HG02840 (cell line): Measurements from ENCODE around the gene CUX1.
"Not testable (repeated sequence)": the region's sequence is repeated elsewhere in the genome, so short reads cannot be mapped to it uniquely, and the experiment has no call there.

Experiments used
- ATAC-seq: cut with Tn5 transposase; IDR thresholded peaks from one replicate; pipeline ENCODE4 v1.9.1; 2021; ENCODE audit warnings: mild to moderate bottlenecking, moderate library complexity, moderate number of reproducible peaks; ENCODE audit not compliant: unreplicated experiment, low FRiP score

CUX1 gene

GRCh38 chr7:102287111-102287980, 469.9 kb downstream of the CUX1 start:
- ATAC-seq: no peak

DNA sequence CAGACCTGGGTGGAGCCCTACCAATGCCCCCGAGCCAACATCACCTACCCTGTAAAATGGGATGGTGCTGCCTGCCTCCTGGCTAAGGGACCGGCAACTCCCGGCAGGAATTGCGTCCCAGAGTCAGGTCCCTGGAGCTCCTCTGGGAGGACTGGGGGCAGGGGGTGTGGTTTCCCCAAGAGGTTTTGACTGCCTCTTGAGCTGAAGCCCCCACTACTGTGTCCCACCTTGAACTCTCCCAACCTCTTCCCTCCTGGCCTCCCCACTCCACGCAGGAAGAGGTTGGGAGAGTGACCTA, 470.5 kb downstream of the CUX1 start:
- no peak for ATAC-seq

DNA sequence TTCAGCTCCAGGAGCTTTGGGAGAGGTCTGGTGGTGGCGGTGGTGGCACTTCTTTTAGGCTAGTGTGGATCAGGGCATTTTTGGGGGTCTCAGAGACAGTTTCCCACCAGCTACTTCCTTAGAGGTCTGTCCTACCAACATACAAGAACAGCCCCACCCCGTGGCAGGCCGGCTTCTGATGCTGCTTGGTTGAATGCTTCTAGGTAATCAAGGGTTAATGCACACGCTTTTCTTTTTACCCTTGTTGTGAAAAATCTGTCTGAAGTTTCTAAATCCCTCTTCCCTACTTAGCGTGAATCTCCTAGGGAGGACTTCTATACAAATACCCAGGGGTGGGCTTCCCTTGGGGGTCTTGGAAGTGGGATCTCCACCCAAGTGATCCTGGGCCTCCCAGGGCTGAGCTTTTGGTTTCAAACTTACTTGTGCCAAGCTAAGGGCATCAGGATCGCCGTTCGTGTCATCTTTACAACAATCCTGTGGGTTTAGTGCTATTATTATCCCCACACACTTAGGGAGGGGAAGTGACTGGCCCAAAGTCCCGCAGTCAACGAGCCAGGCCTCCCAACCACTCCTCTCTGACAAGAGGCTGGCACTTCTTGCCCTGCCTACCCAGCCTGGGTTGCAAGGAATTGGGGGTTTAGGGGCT, 471.0 kb downstream of the CUX1 start:
- no peak for ATAC-seq

DNA sequence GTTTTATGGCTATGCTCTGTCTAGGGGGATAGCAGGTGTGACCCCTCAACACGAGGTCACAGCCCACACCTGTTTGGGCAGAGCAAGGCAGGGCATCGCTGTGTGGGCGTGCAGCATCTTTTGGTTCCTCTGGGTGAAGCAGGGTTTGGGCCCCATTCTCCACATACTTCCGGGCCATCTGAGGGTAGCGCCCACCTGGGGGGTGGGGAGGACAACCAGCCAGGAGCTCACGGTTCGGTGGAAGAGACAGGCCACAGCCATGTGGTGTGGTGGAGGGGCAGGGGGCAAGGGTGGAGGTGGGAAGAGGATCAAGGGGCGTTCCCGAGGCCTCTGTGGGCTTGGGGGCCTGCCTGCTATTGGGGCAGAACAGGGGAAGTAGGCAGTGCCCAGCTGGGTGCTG, 471.6 kb downstream of the CUX1 start:
- no peak for ATAC-seq

DNA sequence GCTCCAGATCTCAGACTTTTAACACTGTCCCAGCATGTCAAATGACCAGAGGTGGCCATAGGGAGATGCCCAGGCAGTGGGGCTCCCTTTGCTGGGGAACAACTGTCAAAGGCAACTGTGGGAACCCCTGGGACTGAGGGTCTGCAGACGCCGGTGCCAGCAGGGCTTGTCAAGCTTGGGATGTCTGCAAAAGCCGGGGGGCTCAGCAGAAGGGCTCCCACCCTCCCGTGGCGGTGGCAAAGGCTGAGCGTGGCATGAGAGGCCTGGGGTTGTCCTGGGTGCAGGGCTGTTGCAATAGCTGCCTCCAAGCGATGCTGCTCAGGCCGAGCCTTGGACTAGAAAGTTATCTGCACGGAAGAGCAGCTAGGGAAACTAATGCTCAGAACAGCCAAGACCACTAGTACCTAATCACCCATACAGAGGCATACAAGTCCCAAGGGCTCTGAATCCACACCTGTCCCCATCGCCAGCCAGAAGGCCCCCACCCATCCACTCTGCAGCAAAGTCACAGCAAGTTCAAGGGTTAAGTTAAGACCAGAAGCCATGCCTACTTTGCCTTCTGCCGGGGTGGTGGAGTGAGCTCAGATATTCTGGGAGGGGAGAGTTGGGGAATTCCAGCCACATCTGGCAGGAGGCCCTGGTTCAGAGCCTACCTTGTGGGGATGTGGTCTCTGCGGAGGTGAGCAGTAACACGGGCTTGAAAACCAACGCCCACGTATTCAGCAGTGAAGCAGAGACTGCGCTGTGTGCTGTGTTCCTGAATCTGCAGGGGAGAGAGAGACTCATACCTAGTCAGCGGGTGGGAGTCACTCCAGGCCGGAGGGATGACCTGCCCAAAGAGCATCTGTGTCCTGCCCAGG, 473.9 kb downstream of the CUX1 start:
- no peak for ATAC-seq

DNA sequence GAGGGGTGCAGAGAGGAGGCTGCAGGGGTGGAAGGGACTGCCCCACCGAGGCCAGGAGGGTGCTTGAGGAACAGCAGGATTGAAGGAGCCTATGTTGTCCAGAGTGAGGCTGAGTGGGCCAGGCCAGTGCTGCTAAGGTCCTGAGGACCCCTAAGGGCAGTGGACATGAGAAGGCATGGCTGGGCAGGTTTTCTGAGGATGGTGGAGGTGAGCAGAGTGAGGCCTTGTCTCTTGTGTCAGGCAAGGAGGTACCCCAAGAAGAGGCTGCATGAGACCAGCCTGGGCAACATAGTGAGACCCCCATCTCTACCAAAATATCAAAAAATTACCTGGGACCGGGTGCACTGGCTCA, 474.5 kb downstream of the CUX1 start:
- ATAC-seq: no peak

DNA sequence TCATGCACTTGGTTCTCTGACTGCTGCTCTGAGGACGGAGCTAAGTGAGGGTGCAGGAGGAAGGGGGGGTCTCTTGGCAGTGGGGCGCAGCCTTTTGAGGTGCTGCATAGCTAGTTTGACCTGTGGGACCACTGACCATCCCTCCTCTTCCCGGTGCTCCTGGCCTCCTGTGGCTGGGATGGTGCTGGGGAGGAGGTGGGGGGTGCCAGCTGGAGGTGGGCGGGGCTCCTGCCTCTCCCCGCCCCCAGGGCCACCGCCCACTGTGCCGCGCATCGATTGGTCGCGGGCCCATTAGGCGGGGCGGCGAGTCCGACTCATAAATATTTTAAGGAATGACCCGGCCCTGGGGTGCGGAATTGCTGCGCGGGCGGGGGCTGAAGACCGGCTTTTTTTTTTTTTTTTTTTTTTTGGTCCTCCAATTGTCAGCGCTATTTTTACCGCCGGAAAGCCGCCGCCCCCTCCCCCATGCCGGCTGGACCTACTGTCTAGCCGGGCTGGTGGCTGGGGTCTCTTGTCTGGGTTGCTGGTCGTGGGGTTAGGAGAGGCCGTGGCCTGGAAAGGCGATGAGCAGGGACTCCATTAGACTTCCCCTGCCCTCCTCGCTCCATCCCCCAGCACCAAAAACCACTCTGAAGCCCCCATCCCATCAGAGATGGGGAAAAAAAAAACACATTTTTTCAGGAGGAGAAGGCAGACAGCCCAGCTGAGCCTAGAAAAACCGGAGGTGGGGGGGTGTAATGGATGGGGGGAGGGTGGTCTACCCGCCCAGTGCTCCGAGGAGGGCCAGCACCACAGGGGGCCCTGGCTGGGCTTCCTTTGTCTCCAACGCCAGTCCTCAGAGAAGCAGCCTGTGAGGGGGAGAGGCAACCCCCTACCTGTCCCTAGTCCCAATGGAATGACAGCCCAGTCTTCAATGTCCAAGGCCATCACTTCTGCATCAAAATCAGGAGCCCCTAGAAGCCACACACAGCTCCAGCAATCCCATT, 475.7 kb downstream of the CUX1 start:
- no peak for ATAC-seq

DNA sequence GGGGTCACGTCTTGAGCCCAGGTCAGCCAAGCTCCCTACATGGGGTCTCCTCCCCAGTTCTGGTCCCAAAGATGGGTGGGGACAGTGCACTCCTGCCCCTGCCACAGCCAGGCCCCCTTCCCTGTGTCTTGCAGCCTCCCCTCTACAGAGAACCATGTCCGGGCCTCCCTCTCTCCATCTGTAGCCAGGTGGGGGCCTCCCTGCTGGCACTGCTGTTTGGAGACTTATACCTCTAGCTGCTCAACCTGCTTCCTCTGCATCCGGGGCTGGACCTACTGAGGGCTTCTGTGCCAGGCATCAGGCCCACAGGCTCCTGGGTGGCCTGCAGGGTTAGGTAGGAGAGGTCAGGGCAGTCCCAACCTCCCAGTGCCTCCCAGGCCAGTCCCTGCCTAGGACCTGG, 477.2 kb downstream of the CUX1 start:
- no peak for ATAC-seq

DNA sequence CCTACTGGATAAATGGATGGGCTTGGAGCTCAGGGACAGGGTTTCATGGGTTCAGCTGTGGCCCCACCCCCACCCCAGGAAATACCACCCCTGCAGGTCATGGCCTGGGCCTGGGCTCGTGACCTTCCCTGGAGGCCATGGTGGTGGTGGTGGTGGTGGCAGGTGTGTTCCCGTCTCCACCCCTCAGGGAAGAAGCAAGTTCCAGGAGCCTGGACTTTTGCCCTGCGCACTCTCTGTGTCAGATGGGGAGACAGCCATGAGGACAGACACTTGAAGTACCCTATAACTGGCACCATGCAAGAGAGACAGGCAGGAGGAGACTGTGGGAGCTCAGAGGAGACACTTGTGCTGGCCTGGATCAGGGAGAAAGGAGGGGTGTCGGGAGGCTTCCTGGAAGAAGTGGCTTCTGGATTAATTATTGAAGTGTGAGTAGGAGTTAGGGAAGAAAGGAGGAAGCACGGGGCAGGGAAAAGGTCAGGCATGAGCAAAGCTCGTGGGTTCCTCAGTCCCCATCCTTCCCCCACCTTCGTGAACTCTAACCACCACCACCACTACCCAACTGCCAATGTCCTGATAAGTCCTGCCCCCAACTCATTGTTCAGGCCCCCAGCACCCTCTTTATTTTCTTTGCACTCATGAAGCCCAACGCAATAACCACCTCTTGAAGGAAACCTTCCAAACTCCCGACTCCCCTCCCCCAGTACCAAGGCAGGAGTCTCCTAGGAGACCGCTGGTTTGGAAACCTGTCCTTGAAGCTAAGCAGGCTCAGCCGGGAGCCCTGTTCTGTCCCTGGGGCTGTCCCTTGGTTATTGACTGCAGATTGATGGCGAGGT, 478.1 kb downstream of the CUX1 start:
- ATAC-seq: no peak

GRCh38 chr7:102296179-102296438, 478.7 kb downstream of the CUX1 start:
- no peak for ATAC-seq

GRCh38 chr7:102296514-102296913, 479.1 kb downstream of the CUX1 start:
- ATAC-seq: no peak

GRCh38 chr7:102297487-102298218, 480.2 kb downstream of the CUX1 start:
- no peak for ATAC-seq

GRCh38 chr7:102300643-102301221, 483.3 kb downstream of the CUX1 start:
- ATAC-seq: no peak

DNA sequence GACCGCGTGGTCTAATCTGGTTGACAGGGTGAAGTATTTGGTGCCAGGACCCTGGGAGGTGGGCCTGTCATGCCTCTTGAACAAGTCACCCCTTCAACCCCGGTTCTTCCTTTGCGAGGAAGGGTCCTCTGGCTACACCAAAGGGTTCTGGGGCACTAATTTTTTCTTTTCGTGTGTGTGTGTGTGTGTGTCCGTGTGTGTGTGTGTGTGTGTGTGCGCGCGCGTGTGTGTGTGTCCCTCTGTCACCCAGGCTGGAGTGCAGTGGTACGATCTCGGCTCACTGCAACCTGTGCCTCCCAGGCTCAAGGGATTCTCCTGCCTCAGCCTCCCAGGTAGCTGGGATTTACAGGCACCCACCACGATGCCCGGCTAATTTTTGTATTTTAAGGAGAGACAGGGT, 483.9 kb downstream of the CUX1 start:
- ATAC-seq: not testable (repeated sequence)

GRCh38 chr7:102302025-102302424, 484.6 kb downstream of the CUX1 start:
- ATAC-seq: no peak

DNA sequence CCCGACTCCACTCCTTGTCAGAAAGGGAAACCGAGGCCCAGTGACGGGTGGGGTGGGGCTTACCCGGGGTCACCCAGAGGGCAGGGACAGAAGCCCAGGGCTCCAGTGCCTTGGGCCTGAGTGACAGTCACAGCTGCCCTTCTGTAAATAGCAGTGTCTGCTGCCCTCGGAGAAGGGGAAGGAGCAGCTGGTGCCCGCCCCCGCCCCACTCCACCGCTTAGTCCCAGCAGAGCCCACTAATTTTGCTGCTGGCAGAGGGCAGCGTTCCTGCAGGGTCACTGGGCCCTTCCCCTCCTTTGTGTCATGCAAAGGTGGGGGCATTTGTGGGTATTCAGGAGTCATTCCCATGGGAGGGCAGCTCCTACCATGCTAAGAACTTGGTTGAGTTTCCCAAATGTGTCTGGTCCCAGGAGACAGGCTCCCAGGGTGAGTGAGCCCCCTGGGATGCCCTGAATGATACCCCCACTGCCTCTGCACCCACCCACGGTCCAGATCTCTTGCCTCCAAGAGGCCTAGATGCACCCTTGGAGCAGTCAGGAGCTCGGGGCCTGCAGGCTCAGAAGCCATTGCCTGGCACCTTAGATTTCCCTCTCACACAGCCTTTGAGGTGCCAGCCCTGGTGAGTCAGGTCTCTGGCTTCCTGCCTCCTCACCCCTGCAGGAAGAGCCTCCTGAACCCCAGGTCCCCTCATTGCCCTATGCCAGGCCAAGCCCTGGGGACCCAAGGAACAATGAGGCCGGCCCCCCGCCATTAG, 486.4 kb downstream of the CUX1 start:
- ATAC-seq: no peak

DNA sequence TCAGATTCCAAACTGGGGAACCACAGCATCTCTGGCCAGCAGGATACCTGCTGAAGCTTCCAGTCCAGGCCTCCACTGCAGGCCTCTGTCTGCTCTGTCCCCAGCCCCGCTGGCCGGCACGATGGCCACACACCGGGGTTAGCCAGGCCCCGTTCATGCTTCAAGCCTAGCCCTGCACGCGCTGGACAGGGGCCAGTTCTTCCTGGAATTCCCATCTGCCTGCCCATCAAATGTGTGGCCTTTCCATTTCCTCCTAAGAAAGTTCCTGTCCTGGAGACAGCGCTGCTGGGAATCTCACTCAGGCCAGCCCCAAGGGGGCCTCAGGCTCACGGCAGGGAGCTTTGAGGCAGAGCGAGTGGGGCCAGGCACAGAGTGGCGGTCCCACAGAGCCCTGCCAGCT, 487.2 kb downstream of the CUX1 start:
- ATAC-seq: no peak
